Measurements from ENCODE around the gene CLSTN1. TPM values are rescaled to one million over a fixed set of nuclear protein-coding genes. Genes with fewer than 3 reads are reported as not detected.

Gene CLSTN1
- total and polyA plus RNA-seq, 8 donors = 73.1 to 120 (median 107) TPM

- Histone ChIP-seq H3K4me1 (peaks cover 0 to 6% of the 10 kb centered on the region in 2 donors), H3K36me3 (peaks cover 0 to 100% of the 10 kb centered on the region in 2 donors), H3K9me3 (no peaks in the 10 kb centered on the region), H3K4me3 (no peak overlapping the region), H3K27me3 (no peaks in the 10 kb centered on the region), H3K27ac (no peak overlapping the region)
- ATAC-seq (no peak), DNase-seq (peak in 1 of 4 donors; percentile 49)
- TF ChIP-seq, protein P1, sequence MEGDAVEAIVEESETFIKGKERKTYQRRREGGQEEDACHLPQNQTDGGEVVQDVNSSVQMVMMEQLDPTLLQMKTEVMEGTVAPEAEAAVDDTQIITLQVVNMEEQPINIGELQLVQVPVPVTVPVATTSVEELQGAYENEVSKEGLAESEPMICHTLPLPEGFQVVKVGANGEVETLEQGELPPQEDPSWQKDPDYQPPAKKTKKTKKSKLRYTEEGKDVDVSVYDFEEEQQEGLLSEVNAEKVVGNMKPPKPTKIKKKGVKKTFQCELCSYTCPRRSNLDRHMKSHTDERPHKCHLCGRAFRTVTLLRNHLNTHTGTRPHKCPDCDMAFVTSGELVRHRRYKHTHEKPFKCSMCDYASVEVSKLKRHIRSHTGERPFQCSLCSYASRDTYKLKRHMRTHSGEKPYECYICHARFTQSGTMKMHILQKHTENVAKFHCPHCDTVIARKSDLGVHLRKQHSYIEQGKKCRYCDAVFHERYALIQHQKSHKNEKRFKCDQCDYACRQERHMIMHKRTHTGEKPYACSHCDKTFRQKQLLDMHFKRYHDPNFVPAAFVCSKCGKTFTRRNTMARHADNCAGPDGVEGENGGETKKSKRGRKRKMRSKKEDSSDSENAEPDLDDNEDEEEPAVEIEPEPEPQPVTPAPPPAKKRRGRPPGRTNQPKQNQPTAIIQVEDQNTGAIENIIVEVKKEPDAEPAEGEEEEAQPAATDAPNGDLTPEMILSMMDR (IDR thresholded peaks at IDR 0.05) = no peak
- intact Hi-C loops (cut with DNase I) = no loop called here
Measured at GRCh38 chr1:9731561-9731960, 92.2 kb downstream of the CLSTN1 start.

GRCh38 chr1:9731051-9731537 lies 92.7 kb downstream of the CLSTN1 start:
- intact Hi-C loops (cut with DNase I) = no loop called here
- Histone ChIP-seq H3K36me3 (peaks cover 0 to 100% of the 10 kb centered on the region in 2 donors), H3K27ac (peak overlapping the region in 1 of 2 donors; percentile 83), H3K4me1 (peaks cover 0 to 6% of the 10 kb centered on the region in 2 donors), H3K27me3 (no peaks in the 10 kb centered on the region), H3K9me3 (no peaks in the 10 kb centered on the region), H3K4me3 (no peak overlapping the region)
- ATAC-seq (no peak), DNase-seq (peak in 1 of 4 donors; percentile 80)
- TF ChIP-seq, protein P1 (IDR thresholded peaks at IDR 0.05) = no peak

- Histone ChIP-seq H3K36me3 (peaks cover 0 to 100% of the 10 kb centered on the region in 2 donors), H3K27ac (peak overlapping the region in 1 of 2 donors; percentile 83), H3K9me3 (no peaks in the 10 kb centered on the region), H3K4me1 (peaks cover 0 to 6% of the 10 kb centered on the region in 2 donors), H3K27me3 (no peaks in the 10 kb centered on the region), H3K4me3 (no peak overlapping the region)
- DNase-seq = peak in 2 of 4 donors; percentile 84 to 92
- TF ChIP-seq, protein P1 (IDR thresholded peaks at IDR 0.05) = no peak
- peak; percentile 73 for ATAC-seq
- intact Hi-C loops (cut with DNase I) = no loop called here
Measured at GRCh38 chr1:9730096-9730901, 93.5 kb downstream of the CLSTN1 start.

- Histone ChIP-seq H3K4me1 (peaks cover 0 to 6% of the 10 kb centered on the region in 2 donors), H3K4me3 (no peak overlapping the region), H3K36me3 (peaks cover 0 to 97% of the 10 kb centered on the region in 2 donors), H3K9me3 (no peaks in the 10 kb centered on the region), H3K27me3 (no peaks in the 10 kb centered on the region), H3K27ac (peak overlapping the region in 1 of 2 donors; percentile 83)
- TF ChIP-seq, protein P1 (IDR thresholded peaks at IDR 0.05) = no peak
- DNase-seq = peak in 1 of 4 donors; percentile 32
- no peak for ATAC-seq
- intact Hi-C loops (cut with DNase I) = loop anchor here in 1 of 2 donors (10.0 kb wide), 1 partner anchor 105 kb away; no protein-coding TSS in a partner anchor
Measured at GRCh38 chr1:9729523-9729922, 94.2 kb downstream of the CLSTN1 start.
